ENCODE data around the gene PSMD3.

PSMD3 gene

GRCh38 chr17:39966771-39967170, 13.8 kb upstream of the PSMD3 start:
- Mint-ChIP-seq H3K27ac (ENCODE audit: low read depth) (no peak overlapping the region), H3K4me1 (peaks cover 34% of the 10 kb centered on the region), H3K4me3 (peak overlapping the region; percentile 55), H3K36me3 (ENCODE audit: insufficient read depth) (peaks cover 7% of the 10 kb centered on the region), H3K9me3 (no peaks in the 10 kb centered on the region), H3K27me3 (peaks cover 30% of the 10 kb centered on the region)
- ATAC-seq (replicated peaks; ENCODE audit: extremely low read depth, poor library complexity, severe bottlenecking) (no peak), DNase-seq (ENCODE audit: low spot score in 2 of 2) (no peak)

GRCh38 chr17:39968761-39969160, 11.8 kb upstream of the PSMD3 start:
- no peak overlapping the region for H3K27ac Mint-ChIP-seq (ENCODE audit: low read depth)
- ATAC-seq (replicated peaks; ENCODE audit: extremely low read depth, poor library complexity, severe bottlenecking) = no peak

GRCh38 chr17:39969375-39969774, 11.2 kb upstream of the PSMD3 start:
- DNase-seq (ENCODE audit: low spot score in 2 of 2) (no peak), ATAC-seq (replicated peaks; ENCODE audit: extremely low read depth, poor library complexity, severe bottlenecking) (no peak)
- H3K27ac Mint-ChIP-seq (ENCODE audit: low read depth) = no peak overlapping the region
- no peak overlapping the region for H3K4me3 Mint-ChIP-seq
- H3K4me1 Mint-ChIP-seq = peaks cover 10% of the 10 kb centered on the region
- H3K9me3 Mint-ChIP-seq = no peaks in the 10 kb centered on the region
- peaks cover 4% of the 10 kb centered on the region for H3K36me3 Mint-ChIP-seq (ENCODE audit: insufficient read depth)
- peaks cover 41% of the 10 kb centered on the region for H3K27me3 Mint-ChIP-seq

More at GRCh38 chr17:39968761-39969160, 11.8 kb upstream of the PSMD3 start:
- Mint-ChIP-seq H3K9me3 (no peaks in the 10 kb centered on the region), H3K4me3 (no peak overlapping the region), H3K36me3 (ENCODE audit: insufficient read depth) (peaks cover 4% of the 10 kb centered on the region), H3K27me3 (peaks cover 35% of the 10 kb centered on the region), H3K4me1 (peaks cover 15% of the 10 kb centered on the region)
- no peak for DNase-seq (ENCODE audit: low spot score in 2 of 2)

- no peak overlapping the region for H3K4me3 Mint-ChIP-seq
- DNase-seq (ENCODE audit: low spot score in 2 of 2) (no peak), ATAC-seq (replicated peaks; ENCODE audit: extremely low read depth, poor library complexity, severe bottlenecking) (no peak)
- H3K4me1 Mint-ChIP-seq = peaks cover 10% of the 10 kb centered on the region
- no peak overlapping the region for H3K27ac Mint-ChIP-seq (ENCODE audit: low read depth)
- H3K27me3 Mint-ChIP-seq = peaks cover 42% of the 10 kb centered on the region
- H3K36me3 Mint-ChIP-seq (ENCODE audit: insufficient read depth) = peaks cover 4% of the 10 kb centered on the region
- H3K9me3 Mint-ChIP-seq = no peaks in the 10 kb centered on the region
Measured at GRCh38 chr17:39970157-39970692, 10.4 kb upstream of the PSMD3 start.

GRCh38 chr17:39971076-39971603, 9.5 kb upstream of the PSMD3 start:
- no peak overlapping the region for H3K4me3 Mint-ChIP-seq
- DNase-seq (ENCODE audit: low spot score in 2 of 2) = no peak

GRCh38 chr17:39972271-39972670, 8.3 kb upstream of the PSMD3 start:
- ATAC-seq (replicated peaks; ENCODE audit: extremely low read depth, poor library complexity, severe bottlenecking) = no peak
- H3K27ac Mint-ChIP-seq (ENCODE audit: low read depth) = no peak overlapping the region
- no peak for DNase-seq (ENCODE audit: low spot score in 2 of 2)

More at GRCh38 chr17:39971076-39971603, 9.5 kb upstream of the PSMD3 start:
- Mint-ChIP-seq H3K9me3 (no peaks in the 10 kb centered on the region), H3K4me1 (peaks cover 10% of the 10 kb centered on the region), H3K27ac (ENCODE audit: low read depth) (no peak overlapping the region), H3K27me3 (peaks cover 42% of the 10 kb centered on the region), H3K36me3 (ENCODE audit: insufficient read depth) (peaks cover 4% of the 10 kb centered on the region)
- ATAC-seq (replicated peaks; ENCODE audit: extremely low read depth, poor library complexity, severe bottlenecking) = no peak

GRCh38 chr17:39973496-39973895, 7.1 kb upstream of the PSMD3 start:
- DNase-seq (ENCODE audit: low spot score in 2 of 2) (no peak), ATAC-seq (replicated peaks; ENCODE audit: extremely low read depth, poor library complexity, severe bottlenecking) (no peak)
- Mint-ChIP-seq H3K9me3 (no peaks in the 10 kb centered on the region), H3K4me1 (no peaks in the 10 kb centered on the region), H3K36me3 (ENCODE audit: insufficient read depth) (peaks cover 4% of the 10 kb centered on the region), H3K27me3 (peaks cover 42% of the 10 kb centered on the region), H3K27ac (ENCODE audit: low read depth) (no peak overlapping the region), H3K4me3 (no peak overlapping the region)

More at GRCh38 chr17:39972271-39972670, 8.3 kb upstream of the PSMD3 start:
- peaks cover 42% of the 10 kb centered on the region for H3K27me3 Mint-ChIP-seq
- peaks cover 4% of the 10 kb centered on the region for H3K36me3 Mint-ChIP-seq (ENCODE audit: insufficient read depth)
- peaks cover 2% of the 10 kb centered on the region for H3K4me1 Mint-ChIP-seq
- no peaks in the 10 kb centered on the region for H3K9me3 Mint-ChIP-seq
- no peak overlapping the region for H3K4me3 Mint-ChIP-seq

GRCh38 chr17:39974433-39974832, 6.2 kb upstream of the PSMD3 start:
- no peaks in the 10 kb centered on the region for H3K9me3 Mint-ChIP-seq
- H3K4me1 Mint-ChIP-seq = peaks cover 4% of the 10 kb centered on the region
- H3K27ac Mint-ChIP-seq (ENCODE audit: low read depth) = no peak overlapping the region
- peaks cover 35% of the 10 kb centered on the region for H3K27me3 Mint-ChIP-seq
- ATAC-seq (replicated peaks; ENCODE audit: extremely low read depth, poor library complexity, severe bottlenecking) (no peak), DNase-seq (ENCODE audit: low spot score in 2 of 2) (no peak)
- peaks cover 2% of the 10 kb centered on the region for H3K36me3 Mint-ChIP-seq (ENCODE audit: insufficient read depth)
- no peak overlapping the region for H3K4me3 Mint-ChIP-seq

GRCh38 chr17:39975801-39976200, 4.8 kb upstream of the PSMD3 start:
- ATAC-seq (replicated peaks; ENCODE audit: extremely low read depth, poor library complexity, severe bottlenecking) = no peak
- no peak overlapping the region for H3K27ac Mint-ChIP-seq (ENCODE audit: low read depth)
- H3K36me3 Mint-ChIP-seq (ENCODE audit: insufficient read depth) = peaks cover 7% of the 10 kb centered on the region
- H3K4me1 Mint-ChIP-seq = peaks cover 14% of the 10 kb centered on the region
- H3K4me3 Mint-ChIP-seq = no peak overlapping the region
- H3K9me3 Mint-ChIP-seq = no peaks in the 10 kb centered on the region
- peaks cover 22% of the 10 kb centered on the region for H3K27me3 Mint-ChIP-seq
- no peak for DNase-seq (ENCODE audit: low spot score in 2 of 2)

GRCh38 chr17:39979016-39979670, 1.5 kb upstream of the PSMD3 start:
- ATAC-seq (replicated peaks; ENCODE audit: extremely low read depth, poor library complexity, severe bottlenecking) (no peak), DNase-seq (ENCODE audit: low spot score in 2 of 2) (no peak)
- Mint-ChIP-seq H3K27me3 (peaks cover 4% of the 10 kb centered on the region), H3K4me1 (peaks cover 26% of the 10 kb centered on the region), H3K4me3 (no peak overlapping the region), H3K9me3 (no peaks in the 10 kb centered on the region), H3K27ac (ENCODE audit: low read depth) (no peak overlapping the region), H3K36me3 (ENCODE audit: insufficient read depth) (peaks cover 18% of the 10 kb centered on the region)

- DNase-seq (ENCODE audit: low spot score in 2 of 2) (no peak), ATAC-seq (replicated peaks; ENCODE audit: extremely low read depth, poor library complexity, severe bottlenecking) (peak; percentile 12)
- H3K27ac Mint-ChIP-seq (ENCODE audit: low read depth) = peak overlapping the region; percentile 96
- H3K27me3 Mint-ChIP-seq = no peaks in the 10 kb centered on the region
- H3K36me3 Mint-ChIP-seq (ENCODE audit: insufficient read depth) = peaks cover 20% of the 10 kb centered on the region
- H3K4me3 Mint-ChIP-seq = peak overlapping the region; percentile 91
- H3K4me1 Mint-ChIP-seq = peaks cover 26% of the 10 kb centered on the region
- no peaks in the 10 kb centered on the region for H3K9me3 Mint-ChIP-seq
Measured at GRCh38 chr17:39979893-39980350, 685 bp upstream of the PSMD3 start.

GRCh38 chr17:39981207-39981741, 667 bp downstream of the PSMD3 start:
- no peak for ATAC-seq (replicated peaks; ENCODE audit: extremely low read depth, poor library complexity, severe bottlenecking)
- Mint-ChIP-seq H3K4me1 (peaks cover 26% of the 10 kb centered on the region), H3K27me3 (no peaks in the 10 kb centered on the region), H3K9me3 (no peaks in the 10 kb centered on the region), H3K27ac (ENCODE audit: low read depth) (peak overlapping the region; percentile 96), H3K36me3 (ENCODE audit: insufficient read depth) (peaks cover 29% of the 10 kb centered on the region), H3K4me3 (peak overlapping the region; percentile 91)
- no peak for DNase-seq (ENCODE audit: low spot score in 2 of 2)

Measured in central memory CD8-positive, alpha-beta T cell (primary cell).